IMR-90 (cell line): ENCODE results near the gene CARD8. TPM values are rescaled to one million over a fixed set of nuclear protein-coding genes. Genes with fewer than 3 reads are reported as not detected.

Experiments used
- ATAC-seq: fragments of 200-7000 bp; cut with Tn5 transposase; 2 replicates; pipeline ENCODE4 v1.9.1; 2020; ENCODE audit warnings: low read depth, mild to moderate bottlenecking, moderate library complexity
- BruUV-seq: library from RNA; stranded (reverse); fragments of 400-500 nt; replicated peaks from 2 replicates; lab custom pipeline; 2021; lab: Mats Ljungman, UMichigan
- CTCF ChIA-PET: fragments of 300-600 bp; formaldehyde crosslinking; extraction: SDS; loops from one replicate; lab custom pipeline; 2021; ENCODE audit warnings: antibody characterized with exemption; lab: Yijun Ruan, JAX
- POLR2A ChIA-PET: fragments of 300-600 bp; sonication (Branson Sonifier 250); formaldehyde crosslinking; loops from one replicate; lab custom pipeline; 2022; ENCODE audit warnings: antibody characterized with exemption; ENCODE audit not compliant: unreplicated experiment; lab: Charles Lee
- DNase-seq: peaks from one replicate; pipeline ENCODE4 v3.0.0; 2013
- H2AFZ ChIP-seq: replicated peaks from 2 replicates; pipeline ENCODE3; 2013; ENCODE audit warnings: low read length, mild to moderate bottlenecking; ENCODE audit not compliant: poor library complexity
- H2AK5ac ChIP-seq: 2 replicates; pipeline ENCODE4 v1.6.1; 2013; ENCODE audit warnings: low read depth, low read length, inconsistent platforms
- H2AK9ac ChIP-seq: replicated peaks from 2 replicates; pipeline ENCODE3; 2013; ENCODE audit warnings: mild to moderate bottlenecking, low read depth, low read length, moderate library complexity; ENCODE audit not compliant: poor library complexity
- H2BK120ac ChIP-seq: 2 replicates; pipeline ENCODE4 v1.6.1; 2013; ENCODE audit warnings: low read depth, low read length, inconsistent platforms
- H2BK15ac ChIP-seq: 3 replicates; pipeline ENCODE4 v1.6.1; 2013; ENCODE audit warnings: low read depth, low read length, inconsistent platforms
- H2BK20ac ChIP-seq: 2 replicates; pipeline ENCODE4 v1.6.1; 2013; ENCODE audit warnings: low read depth, mild to moderate bottlenecking, inconsistent platforms, low read length, moderate library complexity
- H2BK5ac ChIP-seq: 2 replicates; pipeline ENCODE4 v1.6.1; 2013; ENCODE audit warnings: mild to moderate bottlenecking, low read depth, low read length, inconsistent platforms; ENCODE audit not compliant: poor library complexity, severe bottlenecking
- H3K14ac ChIP-seq: replicated peaks from 2 replicates; pipeline ENCODE4 v1.6.1; 2013; ENCODE audit warnings: low read depth, low read length, inconsistent platforms
- H3K18ac ChIP-seq: 2 replicates; pipeline ENCODE4 v1.6.1; 2013; ENCODE audit warnings: low read depth, low read length, control low read depth
- H3K23ac ChIP-seq: 2 replicates; pipeline ENCODE4 v1.6.1; 2013; ENCODE audit warnings: low read depth, low read length, inconsistent platforms
- H3K27ac ChIP-seq: 2 replicates; pipeline ENCODE4 v1.5.1; 2013; ENCODE audit warnings: mild to moderate bottlenecking, control low read depth, low read length; ENCODE audit not compliant: insufficient read depth
- H3K27me3 ChIP-seq: 2 replicates; pipeline ENCODE4 v1.6.1; 2013; ENCODE audit warnings: low read length; ENCODE audit not compliant: control insufficient read depth, insufficient read depth
- H3K36me3 ChIP-seq: 2 replicates; pipeline ENCODE4 v1.6.1; 2013; ENCODE audit warnings: low read length, mixed read lengths; ENCODE audit not compliant: control insufficient read depth, insufficient read depth
- H3K4ac ChIP-seq: 2 replicates; pipeline ENCODE4 v1.6.1; 2013; ENCODE audit warnings: low read depth, low read length, inconsistent platforms
- H3K4me1 ChIP-seq: 2 replicates; pipeline ENCODE4 v1.6.1; 2013; ENCODE audit warnings: low read length, mixed read lengths; ENCODE audit not compliant: control insufficient read depth, insufficient read depth
- H3K4me2 ChIP-seq: 2 replicates; pipeline ENCODE4 v1.6.1; 2013; ENCODE audit warnings: low read depth, mild to moderate bottlenecking, control low read depth, low read length, moderate library complexity
- H3K4me3 ChIP-seq: 2 replicates; pipeline ENCODE4 v1.5.1; 2013; ENCODE audit warnings: low read depth, mild to moderate bottlenecking, control low read depth, low read length, moderate library complexity; ENCODE audit not compliant: insufficient read depth
- H3K56ac ChIP-seq: 2 replicates; pipeline ENCODE4 v1.6.1; 2013; ENCODE audit warnings: low read length, inconsistent platforms; ENCODE audit not compliant: insufficient read depth; ENCODE audit errors: extremely low read depth
- H3K79me1 ChIP-seq, 2 experiments: 2 replicates each; pipeline ENCODE4 v1.6.1; 2013; ENCODE audit warnings: low read length in 2 of 2, inconsistent platforms in 1 of 2, low read depth in 1 of 2
- H3K9ac ChIP-seq: 2 replicates; pipeline ENCODE4 v1.6.1; 2013; ENCODE audit warnings: low read depth, low read length, control low read depth
- H3K9me1 ChIP-seq: 2 replicates; pipeline ENCODE4 v1.6.1; 2013; ENCODE audit warnings: low read length, inconsistent platforms; ENCODE audit not compliant: insufficient read depth
- H3K9me3 ChIP-seq: 2 replicates; pipeline ENCODE4 v1.6.1; 2013; ENCODE audit warnings: low read length; ENCODE audit not compliant: control insufficient read depth, insufficient read depth
- H4K20me1 ChIP-seq: 2 replicates; pipeline ENCODE4 v1.6.1; 2013; ENCODE audit warnings: low read length, inconsistent platforms; ENCODE audit not compliant: insufficient read depth
- H4K5ac ChIP-seq: 2 replicates; pipeline ENCODE4 v1.6.1; 2013; ENCODE audit warnings: mild to moderate bottlenecking, low read depth, low read length, control low read depth
- H4K8ac ChIP-seq, 2 experiments: 2 replicates each; pipeline ENCODE4 v1.6.1; 2013; ENCODE audit warnings: low read depth in 2 of 2, low read length in 2 of 2, control low read depth in 1 of 2, inconsistent platforms in 1 of 2
- H4K91ac ChIP-seq: 2 replicates; pipeline ENCODE4 v1.6.1; 2013; ENCODE audit warnings: low read depth, low read length, inconsistent platforms; ENCODE audit not compliant: insufficient read depth
- BHLHE40 ChIP-seq: fragments of 150-350 bp; IDR thresholded peaks from 2 replicates; pipeline ENCODE4 v1.6.1; 2016; ENCODE audit warnings: mild to moderate bottlenecking, low read depth, low read length
- MAFK ChIP-seq: IDR thresholded peaks from 2 replicates; pipeline ENCODE4 v1.6.1; 2012; ENCODE audit warnings: low read depth, low read length, improper control_type of control experiment
- POLR2A ChIP-seq: IDR thresholded peaks from 2 replicates; pipeline ENCODE4 v1.6.1; 2012; ENCODE audit warnings: mild to moderate bottlenecking, low read depth, low read length
- RAD21 ChIP-seq: IDR thresholded peaks from 2 replicates; pipeline ENCODE4 v1.6.1; 2012; ENCODE audit warnings: low read length, improper control_type of control experiment
- RCOR1 ChIP-seq: IDR thresholded peaks from 2 replicates; pipeline ENCODE4 v1.6.1; 2012; ENCODE audit warnings: mild to moderate bottlenecking, low read length, improper control_type of control experiment; ENCODE audit not compliant: insufficient replicate concordance
- RFX5 ChIP-seq: IDR thresholded peaks from 2 replicates; pipeline ENCODE4 v1.8.0; 2012; ENCODE audit warnings: low read depth, mild to moderate bottlenecking, low read length, moderate library complexity
- WGBS, 2 experiments: methylation state at CpG; one replicate each; pipeline versions ENCODE4 v1.1.5 to v1.1.7; 2013; ENCODE audit warnings: missing lambda C conversion rate in 2 of 2; ENCODE audit not compliant: insufficient read length in 1 of 2; ENCODE audit errors: extremely low coverage in 2 of 2; 5-methylcytosine and 5-hydroxymethylcytosine counted together
- dilution Hi-C: fragments of 300-500 bp; cut with HindIII; formaldehyde crosslinking; loops from one replicate; pipeline ENCODE4 v1.14.3; 2018; ENCODE audit warnings: low sequenced_read_pairs; ENCODE audit not compliant: unreplicated experiment
- in situ Hi-C: fragments of 300-500 bp; cut with MboI; formaldehyde crosslinking; loops from 3 replicates; pipeline ENCODE4 v1.14.3; 2019; ENCODE audit warnings: low sequenced_read_pairs, inconsistent platforms, mixed read lengths
- intact Hi-C: fragments of 100-400 bp; cut with micrococcal nuclease; formaldehyde crosslinking; loops from 2 replicates; pipeline ENCODE4 v1.10.0; 2022
- polyA plus RNA-seq, 3 experiments: library from polyadenylated mRNA; depleted of rRNA; stranded (reverse); fragments of >200 nt; gene quantifications; 2 replicates each; pipeline ENCODE4 v1.2.3, GENCODE V29; 2012; ENCODE audit warnings: low replicate concordance in 1 of 3
- total RNA-seq: library from RNA; depleted of rRNA; stranded (reverse); fragments of >200 nt; gene quantifications from 2 replicates; pipeline ENCODE4 v1.2.3, GENCODE V29; 2012

Gene CARD8
- total and polyA plus RNA-seq, 2 of the 4 experiments (the other 2 are of a cell fraction), result 11.3 to 15.5 TPM

DNA sequence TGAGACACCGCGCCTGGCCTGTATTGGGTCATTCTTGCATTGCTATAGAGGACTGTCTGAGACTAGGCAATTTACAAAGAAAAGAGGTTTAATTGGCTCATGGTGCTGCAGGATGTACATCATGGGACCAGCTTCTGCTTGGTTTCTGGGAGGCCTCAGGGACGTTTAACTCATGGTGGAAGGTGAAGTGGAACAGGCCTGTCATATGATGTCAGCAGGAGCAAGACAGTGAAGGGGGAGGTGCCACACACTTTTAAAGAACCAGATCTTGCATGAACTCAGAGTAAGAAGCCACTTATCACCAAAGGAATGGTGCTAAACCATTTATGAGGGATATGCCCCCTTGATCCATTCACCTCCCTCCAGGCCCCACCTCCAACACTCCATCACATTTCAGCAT lies 18.7 kb downstream of the CARD8 start:
- Histone ChIP-seq H2AK5ac (no peak overlapping the region), H2BK15ac (no peak overlapping the region), H4K8ac (no peak overlapping the region), H3K4me1 (peaks cover 2% of the 10 kb centered on the region; the same call in 1 of the 2 replicates), H2BK20ac (no peak overlapping the region), H2AK9ac (no peak overlapping the region), H4K91ac (no peak overlapping the region), H3K4ac (no peak overlapping the region), H3K27ac (no peak overlapping the region), H3K56ac (no peak overlapping the region), H2BK120ac (no peak overlapping the region), H3K79me1 (peaks cover 0 to 5% of the 10 kb centered on the region in 2 experiments; a peak in 1 of 4 replicates), H3K36me3 (peaks cover 17% of the 10 kb centered on the region), H3K27me3 (no peaks in the 10 kb centered on the region), H2AFZ (no peak overlapping the region), H3K9me3 (no peaks in the 10 kb centered on the region), H3K4me3 (no peak overlapping the region), H3K23ac (no peak overlapping the region), H3K4me2 (no peak overlapping the region), H3K9ac (no peak overlapping the region), H3K9me1 (0 out of 2 replicates have a peak, but pooled peaks cover 2% of the 10 kb centered on the region), H2BK5ac (no peak overlapping the region), H4K20me1 (no peaks in the 10 kb centered on the region; the same call in 1 of the 2 replicates), H4K5ac (no peak overlapping the region), H3K14ac (no peak overlapping the region), H3K18ac (no peak overlapping the region)
- ChIA-PET POLR2A (interaction anchor here (0.6 kb wide), 1 partner anchor 1868 kb away, joined by 4 read pairs; no protein-coding TSS in a partner anchor), CTCF (no interaction called here)
- in situ Hi-C loops, result no loop called here
- TF ChIP-seq RFX5 (no peak), BHLHE40 (no peak), RCOR1 (no peak), MAFK (no peak), POLR2A (no peak), RAD21 (no peak)
- BruUV-seq, result no TSS peak
- ATAC-seq (no peak), DNase-seq (no peak)
- WGBS, 2 experiments, result no CpG with 5 or more reads among the region's 3 CpGs
- dilution Hi-C loops, result no loop called here
- intact Hi-C loops, result no loop called here
